Measurements from ENCODE around the gene NAB1.

The NAB1 gene

GRCh38 chr2:190662754-190663153, 13.9 kb downstream of the NAB1 start:
- in situ Hi-C loops (cut with HindIII; ENCODE audit: low pct_ligation_motif_present, low sequenced_read_pairs), result no loop called here
- H3K27me3 ChIP-seq (replicated peaks), result no peaks in the 10 kb centered on the region
- no peak for DNase-seq
- peaks cover 3% of the 10 kb centered on the region for H3K36me3 ChIP-seq (replicated peaks)
- no peak overlapping the region for H3K4me3 ChIP-seq (ENCODE audit: low read depth, low read length)
- H3K27ac ChIP-seq, result no peak overlapping the region
- no peak for TF ChIP-seq CTCF (IDR thresholded peaks at IDR 0.05; ENCODE audit: low read depth, low read length, missing control alignments)

- H3K27ac ChIP-seq, result peak overlapping the region; percentile 32
- H3K4me3 ChIP-seq (ENCODE audit: low read depth, low read length), result no peak overlapping the region
- TF ChIP-seq CTCF (IDR thresholded peaks at IDR 0.05; ENCODE audit: low read depth, low read length, missing control alignments), result no peak
- in situ Hi-C loops (cut with HindIII; ENCODE audit: low pct_ligation_motif_present, low sequenced_read_pairs), result no loop called here
- no peak for DNase-seq
- H3K36me3 ChIP-seq (replicated peaks), result peaks cover 3% of the 10 kb centered on the region
- no peaks in the 10 kb centered on the region for H3K27me3 ChIP-seq (replicated peaks)
These were observed 14.5 kb downstream of the NAB1 start for GRCh38 chr2:190663348-190663747.

DNA sequence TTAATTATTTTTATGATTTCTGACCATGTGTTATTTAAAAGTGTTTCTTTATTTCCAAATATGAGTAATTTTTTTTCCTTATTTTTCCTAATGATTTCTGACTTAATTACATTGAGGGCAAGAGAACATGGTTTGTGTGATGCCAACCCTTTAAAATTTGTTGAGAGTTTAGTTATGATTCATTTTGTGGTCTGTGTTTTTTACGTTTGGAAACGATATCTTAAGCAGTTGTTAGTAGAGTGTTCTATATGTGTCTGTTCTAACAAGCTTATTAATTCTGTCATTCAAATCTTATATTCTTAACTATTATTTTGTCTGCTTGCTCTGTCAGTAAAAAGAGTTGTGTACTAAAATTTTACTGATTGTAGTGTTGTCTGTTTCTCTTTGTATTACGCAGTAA, 15.0 kb downstream of the NAB1 start:
- H3K27ac ChIP-seq, result peak overlapping the region; percentile 15
- TF ChIP-seq CTCF (IDR thresholded peaks at IDR 0.05; ENCODE audit: low read depth, low read length, missing control alignments), result no peak
- H3K4me3 ChIP-seq (ENCODE audit: low read depth, low read length), result no peak overlapping the region
- no peak for DNase-seq
- H3K27me3 ChIP-seq (replicated peaks), result no peaks in the 10 kb centered on the region
- in situ Hi-C loops (cut with HindIII; ENCODE audit: low pct_ligation_motif_present, low sequenced_read_pairs), result no loop called here
- H3K36me3 ChIP-seq (replicated peaks), result peaks cover 3% of the 10 kb centered on the region

DNA sequence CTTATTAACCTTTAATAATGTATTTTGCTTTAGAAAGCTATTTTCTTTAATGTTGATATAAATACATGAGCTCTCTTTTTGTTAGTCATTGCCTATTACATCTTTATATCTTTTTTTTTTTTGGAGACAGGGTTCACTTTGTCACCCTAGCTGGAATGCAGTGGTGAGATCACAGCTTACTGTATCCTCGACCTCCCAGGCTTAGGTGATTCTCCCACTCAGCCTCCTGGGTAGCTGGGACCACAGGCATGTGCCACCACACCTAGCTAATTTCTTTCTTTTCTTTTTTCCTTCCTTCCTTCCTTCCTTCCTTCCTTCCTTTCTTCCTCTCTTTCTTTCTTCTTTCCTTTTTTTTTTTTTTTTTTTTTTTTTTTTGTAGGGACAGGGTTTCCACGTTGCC, 15.4 kb downstream of the NAB1 start:
- Histone ChIP-seq H3K27ac (peak overlapping the region; percentile 15), H3K36me3 (replicated peaks) (peaks cover 3% of the 10 kb centered on the region), H3K4me3 (ENCODE audit: low read depth, low read length) (no peak overlapping the region), H3K27me3 (replicated peaks) (no peaks in the 10 kb centered on the region)
- DNase-seq, result peak; percentile 66
- no peak for TF ChIP-seq CTCF (IDR thresholded peaks at IDR 0.05; ENCODE audit: low read depth, low read length, missing control alignments)
- in situ Hi-C loops (cut with HindIII; ENCODE audit: low pct_ligation_motif_present, low sequenced_read_pairs), result no loop called here

DNA sequence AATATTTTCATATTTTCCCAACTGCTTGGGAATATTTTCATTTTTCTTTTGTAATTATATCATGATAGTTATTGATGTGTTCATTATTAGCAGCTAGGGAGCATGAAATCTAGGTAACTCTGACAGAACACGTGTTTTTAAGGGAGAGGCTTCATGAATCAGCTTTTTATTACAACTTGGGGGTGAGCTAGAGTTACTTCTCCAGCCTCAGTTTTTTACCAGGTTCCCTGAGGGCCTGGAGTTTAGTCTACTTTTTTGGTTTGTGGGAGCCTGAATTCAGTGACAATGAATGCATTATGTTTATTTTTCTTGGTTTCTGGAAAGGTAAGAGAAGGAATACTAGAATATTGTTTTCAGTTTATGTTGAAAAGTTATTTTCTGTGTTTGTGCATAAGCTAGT, 18.0 kb downstream of the NAB1 start:
- DNase-seq, result no peak
- Histone ChIP-seq H3K36me3 (replicated peaks) (peaks cover 11% of the 10 kb centered on the region), H3K4me3 (ENCODE audit: low read depth, low read length) (no peak overlapping the region), H3K27me3 (replicated peaks) (no peaks in the 10 kb centered on the region), H3K27ac (no peak overlapping the region)
- no peak for TF ChIP-seq CTCF (IDR thresholded peaks at IDR 0.05; ENCODE audit: low read depth, low read length, missing control alignments)
- in situ Hi-C loops (cut with HindIII; ENCODE audit: low pct_ligation_motif_present, low sequenced_read_pairs), result no loop called here

GRCh38 chr2:190668892-190669291, 20.0 kb downstream of the NAB1 start:
- Histone ChIP-seq H3K27ac (no peak overlapping the region), H3K27me3 (replicated peaks) (no peaks in the 10 kb centered on the region)

More at GRCh38 chr2:190668892-190669291, 20.0 kb downstream of the NAB1 start:
- in situ Hi-C loops (cut with HindIII; ENCODE audit: low pct_ligation_motif_present, low sequenced_read_pairs), result no loop called here
- Histone ChIP-seq H3K36me3 (replicated peaks) (peaks cover 12% of the 10 kb centered on the region), H3K4me3 (ENCODE audit: low read depth, low read length) (no peak overlapping the region)
- TF ChIP-seq CTCF (IDR thresholded peaks at IDR 0.05; ENCODE audit: low read depth, low read length, missing control alignments), result no peak
- DNase-seq, result no peak

Measured in brain microvascular endothelial cell (primary cell).